ENCODE results near the gene GPR61.

The GPR61 gene

GRCh38 chr1:109548321-109549267 lies 8.9 kb downstream of the GPR61 start, which contains the start of gene GNAI3:
GNAI3 (plus strand) TSS chr1:109548615; CDS start chr1:109548721, 106 bp downstream.
- H3K36me3 ChIP-seq (ENCODE audit: control insufficient read depth in 2 of 2, insufficient read depth in 1 of 2, low read length in 2 of 2), result no peaks in the 10 kb centered on the region; a peak in 1 of 3 replicates
- POLR2A ChIA-PET, result interaction anchor here (0.7 to 3.1 kb wide), 38 partner anchors 9 to 735 kb away, joined by 3 to 44 read pairs (median 4); partner anchors contain the start of genes AHCYL1, AMIGO1, AMPD2 and ATXN7L2
- H3K4me1 ChIP-seq (ENCODE audit: control insufficient read depth, insufficient read depth, low read length), result peaks cover 6% of the 10 kb centered on the region; the same call in 1 of the 2 replicates
- H3K9me3 ChIP-seq (ENCODE audit: control insufficient read depth, insufficient read depth, low read depth, low read length), result no peaks in the 10 kb centered on the region
- H3K4me3 ChIP-seq (ENCODE audit: low read depth, low read length), result peak within 1 kb of the TSS; percentile 57
- peak within 1 kb of the TSS; percentile 78 for H3K27ac ChIP-seq (ENCODE audit: extremely low read depth, low read depth, low read length)
- CTCF ChIA-PET, result interaction anchor here (0.6 to 3.1 kb wide), 18 partner anchors 11 to 511 kb away, joined by 3 to 32 read pairs (median 4); no protein-coding TSS in a partner anchor
- TF ChIP-seq ZNF555 (tag by site-specific recombination; conservative IDR thresholded peaks at IDR 0.05) (no peak), ZNF280C (tag by site-specific recombination; IDR thresholded peaks at IDR 0.05) (no peak), KLF17 (tag by site-specific recombination; IDR thresholded peaks at IDR 0.05) (peak; percentile 73), ZSCAN18 (tag by site-specific recombination; IDR thresholded peaks at IDR 0.05) (no peak), HOXD13 (CRISPR knock-in tag; IDR thresholded peaks at IDR 0.05; ENCODE audit: borderline replicate concordance) (0 out of 2 replicates have a peak, but pooled peaks have one; percentile 54), ZNF768 (tag by site-specific recombination; IDR thresholded peaks at IDR 0.05) (no peak), ZNF558 (tag by site-specific recombination; IDR thresholded peaks at IDR 0.05) (peak; percentile 13; the same call in 1 of the 2 replicates), ELK4 (IDR thresholded peaks at IDR 0.05; ENCODE audit: borderline replicate concordance, low read depth, low read length) (peak; percentile 72; the same call in 1 of the 2 replicates), ZNF157 (tag by site-specific recombination; IDR thresholded peaks at IDR 0.05) (no peak), ZNF404 (tag by site-specific recombination; IDR thresholded peaks at IDR 0.05) (no peak), ZNF398 (tag by site-specific recombination; IDR thresholded peaks at IDR 0.05) (no peak; the same call in 1 of the 2 replicates), REST (tag by site-specific recombination; IDR thresholded peaks at IDR 0.05) (peak; percentile 25; the same call in 1 of the 2 replicates), ZBTB7A (tag by site-specific recombination; IDR thresholded peaks at IDR 0.05; ENCODE audit: low read depth) (no peak), ZNF202 (tag by site-specific recombination; IDR thresholded peaks at IDR 0.05; ENCODE audit: borderline replicate concordance) (no peak), ZNF670 (tag by site-specific recombination; IDR thresholded peaks at IDR 0.05; ENCODE audit: low read depth) (no peak), ZBTB48 (tag by site-specific recombination; IDR thresholded peaks at IDR 0.05) (peak; percentile 100), ZXDB (tag by site-specific recombination; IDR thresholded peaks at IDR 0.05) (peak; percentile 70), GLI2 (tag by site-specific recombination; IDR thresholded peaks at IDR 0.05; ENCODE audit: borderline replicate concordance, low read depth) (no peak), ZNF112 (tag by site-specific recombination; IDR thresholded peaks at IDR 0.05) (no peak), YY1 (tag by site-specific recombination; IDR thresholded peaks at IDR 0.05) (no peak; the same call in 1 of the 2 replicates), ZNF266 (tag by site-specific recombination; IDR thresholded peaks at IDR 0.05; ENCODE audit: low read depth) (no peak), ZNF239 (tag by site-specific recombination; IDR thresholded peaks at IDR 0.05) (peak; percentile 52; the same call in 1 of the 2 replicates)
